Stimulated activated CD4-positive, alpha-beta T cell treated with anti-CD3 and anti-CD28 coated beads, Interleukin-12 subunit alpha, Interleukin-12 subunit beta, amount 100 ng/mL, for 48 hours (primary cell): ENCODE results near the gene RAVER1.
"Not testable (repeated sequence)": the region's sequence is repeated elsewhere in the genome, so short reads cannot be mapped to it uniquely, and the experiment has no call there.

Experiments used
- DNase-seq, 3 donors: peaks; one replicate each; pipeline ENCODE4 v3.0.0-alpha.2; 2020; ENCODE audit warnings: low read depth in 2 of 3, low spot score in 1 of 3

The RAVER1 gene

DNA sequence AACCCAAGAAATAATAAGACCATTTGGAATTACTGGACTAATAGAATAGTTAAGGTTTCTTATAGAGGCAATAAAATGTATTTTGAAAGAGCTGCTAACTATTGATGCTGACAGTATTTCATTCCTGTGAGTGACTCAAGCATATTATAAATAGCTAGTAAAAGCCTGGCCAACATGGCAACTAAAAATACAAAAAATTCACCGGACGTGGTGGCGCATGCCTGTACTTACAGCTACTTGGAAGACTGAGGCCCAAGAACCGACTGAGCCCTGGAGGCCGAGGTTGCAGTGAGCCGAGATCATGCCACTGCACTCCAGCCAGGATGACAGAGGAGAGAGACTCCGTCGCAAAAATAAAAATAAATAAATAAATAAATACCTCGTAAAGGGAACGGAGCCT lies 11.5 kb upstream of the RAVER1 start:
- DNase-seq, result no peak

DNA sequence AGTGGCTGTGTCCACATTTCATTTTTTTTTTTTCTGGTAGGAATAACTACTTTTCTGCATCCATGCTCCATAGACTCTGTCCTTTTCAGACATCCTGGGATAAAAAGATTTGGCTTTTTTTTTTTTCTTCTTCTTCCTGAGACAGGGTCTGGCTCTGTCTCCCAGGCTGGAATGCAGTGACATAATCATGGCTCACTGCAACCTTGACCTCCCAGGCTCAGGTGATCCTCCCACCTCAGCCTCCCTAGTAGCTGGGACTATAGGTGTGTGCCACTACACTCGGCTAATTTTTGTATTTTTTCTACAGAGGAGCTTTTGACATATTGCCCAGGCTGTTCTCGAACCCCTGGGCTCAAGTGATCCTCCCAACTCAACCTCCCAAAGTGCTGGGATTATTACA lies 10.2 kb upstream of the RAVER1 start:
- no peak for DNase-seq

DNA sequence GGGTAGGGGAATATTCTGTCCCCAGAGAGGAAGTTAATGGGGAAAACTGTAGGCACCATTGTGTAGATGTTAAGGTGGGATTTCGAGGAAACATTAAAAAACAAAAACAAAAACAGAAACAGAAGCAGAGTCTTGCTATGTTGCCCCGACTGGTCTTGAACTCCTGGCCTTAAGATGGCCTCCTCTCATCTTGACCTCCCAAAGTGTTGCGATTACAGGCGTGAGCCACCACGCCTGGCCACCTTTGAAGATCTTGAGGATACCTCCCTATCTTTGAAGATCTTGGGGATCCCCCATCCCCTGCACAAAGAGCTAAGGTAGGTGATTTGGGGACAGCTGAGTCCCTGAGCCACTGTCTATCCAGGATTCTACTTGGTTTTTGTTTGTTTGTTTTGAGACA lies 6.6 kb upstream of the RAVER1 start:
- DNase-seq, result no peak

DNA sequence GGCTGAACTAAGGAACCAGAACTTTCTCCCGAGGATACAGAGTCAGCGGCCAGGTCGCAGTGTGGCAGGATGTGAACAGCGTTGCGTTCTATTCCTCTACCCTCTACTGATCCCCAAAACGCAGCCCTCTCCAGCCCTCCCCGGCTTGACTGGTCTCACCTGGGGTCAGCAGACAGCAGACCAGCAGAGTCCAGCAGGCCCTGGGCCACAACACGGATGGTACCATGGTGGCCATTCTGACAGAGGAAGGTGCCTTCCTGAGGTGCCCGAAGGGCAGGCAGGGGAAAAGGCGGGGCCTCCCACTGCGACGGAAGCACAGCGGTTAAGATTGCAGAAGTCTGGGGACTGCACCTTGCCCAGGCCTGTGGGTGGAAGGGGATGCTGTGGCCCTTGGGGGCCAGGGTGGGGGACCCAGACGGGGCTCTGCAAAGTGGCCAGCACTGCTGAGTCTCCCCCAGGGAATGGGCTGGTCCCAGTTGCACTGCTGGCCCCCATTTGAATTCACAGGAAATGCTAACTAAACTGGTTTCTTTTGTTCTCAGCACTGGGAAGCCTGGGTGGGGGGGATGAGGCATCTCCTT lies 6.1 kb upstream of the RAVER1 start, which contains the start of gene ICAM3:
TSS of gene ICAM3 (minus strand) at position 245 of the 581 bp plus-strand sequence. CDS start at position 235, 10 bp downstream.
- peak; percentile 48 to 65 (median 60) for DNase-seq

DNA sequence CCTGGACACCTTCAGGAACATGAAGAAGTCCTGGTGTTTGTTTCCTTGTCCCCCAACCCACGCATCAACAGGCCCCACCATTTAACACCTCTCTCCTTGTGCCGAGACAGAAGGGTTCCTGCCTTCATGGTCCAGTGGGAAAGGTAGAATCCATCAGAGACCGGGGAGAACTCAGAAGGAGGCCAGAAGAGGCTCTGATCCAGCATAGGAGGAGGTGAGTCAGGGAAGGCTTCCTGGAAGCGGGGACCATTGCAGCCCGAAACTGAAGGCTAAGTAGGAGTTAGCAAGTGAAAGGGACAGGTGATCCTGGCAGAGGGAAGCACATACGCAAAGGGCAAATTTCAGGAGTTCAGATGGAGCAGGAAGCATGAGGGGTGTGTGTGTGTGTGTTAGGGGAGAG lies 5.6 kb upstream of the RAVER1 start:
- no peak for DNase-seq

DNA sequence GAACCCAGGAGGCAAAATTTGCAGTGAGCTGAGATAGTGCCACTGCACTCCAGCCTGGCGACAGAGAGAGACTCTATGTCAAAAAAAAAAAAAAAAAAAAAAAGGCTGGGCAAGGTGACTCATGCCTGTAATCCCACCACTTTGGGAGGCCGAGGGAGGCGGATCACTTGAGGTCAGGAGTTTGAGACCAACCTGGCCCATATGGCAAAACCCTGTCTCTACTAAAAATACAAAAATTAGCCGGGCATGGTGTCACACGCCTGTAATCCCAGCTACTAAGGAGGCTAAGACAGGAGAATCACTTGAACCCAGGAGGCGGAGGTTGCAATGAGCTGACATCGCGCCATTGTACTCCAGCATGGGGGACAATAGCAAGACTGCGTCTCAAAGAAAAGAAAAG lies 3.4 kb upstream of the RAVER1 start:
- DNase-seq, result not testable (repeated sequence)

DNA sequence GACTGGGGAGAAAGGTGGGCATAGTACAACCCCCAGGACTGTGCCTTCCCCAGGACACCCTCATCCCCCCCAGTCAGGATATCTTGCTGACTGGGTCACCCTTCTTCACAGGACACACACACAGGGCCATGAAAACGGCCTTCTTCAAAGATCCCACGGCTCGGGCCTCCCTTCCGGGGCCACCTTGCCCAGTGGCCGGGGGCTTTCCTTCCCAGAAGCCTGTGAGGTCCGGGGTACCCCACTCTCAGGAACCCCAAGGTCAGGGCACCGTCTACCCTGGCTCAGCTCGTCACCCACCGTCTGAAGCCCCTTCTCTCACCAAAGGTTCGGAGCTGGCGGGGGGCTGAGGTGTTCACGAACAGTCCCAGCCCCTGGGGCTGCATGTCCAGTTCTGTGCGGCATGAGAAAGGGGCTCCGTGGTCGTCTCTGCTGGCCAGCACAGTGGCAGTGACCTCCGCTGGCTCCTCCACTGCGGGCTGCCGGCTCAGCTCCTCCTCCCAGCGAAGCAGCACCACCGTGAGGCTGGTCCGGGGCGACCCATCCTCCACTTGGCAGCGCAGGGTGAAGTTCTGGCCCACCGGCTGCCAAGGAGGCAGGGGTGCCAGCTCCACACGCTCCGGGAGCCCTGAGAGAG lies 2.1 kb upstream of the RAVER1 start:
- DNase-seq, result no peak

DNA sequence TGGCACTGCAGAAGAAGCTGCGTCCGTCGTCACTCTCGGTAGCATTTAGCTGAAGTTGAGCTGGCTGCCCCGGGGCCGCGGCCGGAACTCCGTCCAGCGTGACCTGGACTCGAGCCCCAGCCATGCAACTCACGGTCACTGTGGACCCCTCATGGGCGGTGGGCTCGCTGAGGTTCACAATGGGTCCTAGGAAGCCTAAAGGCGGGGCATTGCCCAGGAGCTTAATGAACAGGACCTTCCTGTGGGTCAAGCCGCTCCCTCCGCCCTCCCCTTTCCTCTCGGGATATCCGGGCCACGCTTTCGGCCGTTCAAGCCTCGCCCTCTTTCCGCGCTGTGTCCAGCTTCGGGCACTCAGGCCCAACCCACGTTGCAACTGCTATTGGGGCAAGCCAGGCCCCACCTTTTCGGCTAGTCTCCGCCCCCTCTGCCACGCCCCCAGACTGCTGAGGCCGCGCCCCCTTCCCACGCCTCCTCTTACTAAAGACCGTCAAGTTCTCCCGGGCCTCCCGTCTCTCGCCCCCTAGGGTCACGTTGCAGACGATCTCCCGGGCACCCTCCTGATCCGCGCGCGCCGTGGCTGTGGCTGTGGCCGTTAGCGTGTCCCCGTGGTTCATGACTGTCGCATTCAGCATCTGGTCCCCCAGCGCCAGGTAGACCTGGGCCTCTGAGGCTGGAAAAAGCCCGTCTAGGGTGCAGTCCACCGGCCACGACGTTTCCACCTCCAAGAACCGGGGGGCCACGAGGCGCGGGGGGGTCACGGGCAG lies 1.4 kb upstream of the RAVER1 start:
- peak; percentile 51 to 58 (median 56) for DNase-seq

DNA sequence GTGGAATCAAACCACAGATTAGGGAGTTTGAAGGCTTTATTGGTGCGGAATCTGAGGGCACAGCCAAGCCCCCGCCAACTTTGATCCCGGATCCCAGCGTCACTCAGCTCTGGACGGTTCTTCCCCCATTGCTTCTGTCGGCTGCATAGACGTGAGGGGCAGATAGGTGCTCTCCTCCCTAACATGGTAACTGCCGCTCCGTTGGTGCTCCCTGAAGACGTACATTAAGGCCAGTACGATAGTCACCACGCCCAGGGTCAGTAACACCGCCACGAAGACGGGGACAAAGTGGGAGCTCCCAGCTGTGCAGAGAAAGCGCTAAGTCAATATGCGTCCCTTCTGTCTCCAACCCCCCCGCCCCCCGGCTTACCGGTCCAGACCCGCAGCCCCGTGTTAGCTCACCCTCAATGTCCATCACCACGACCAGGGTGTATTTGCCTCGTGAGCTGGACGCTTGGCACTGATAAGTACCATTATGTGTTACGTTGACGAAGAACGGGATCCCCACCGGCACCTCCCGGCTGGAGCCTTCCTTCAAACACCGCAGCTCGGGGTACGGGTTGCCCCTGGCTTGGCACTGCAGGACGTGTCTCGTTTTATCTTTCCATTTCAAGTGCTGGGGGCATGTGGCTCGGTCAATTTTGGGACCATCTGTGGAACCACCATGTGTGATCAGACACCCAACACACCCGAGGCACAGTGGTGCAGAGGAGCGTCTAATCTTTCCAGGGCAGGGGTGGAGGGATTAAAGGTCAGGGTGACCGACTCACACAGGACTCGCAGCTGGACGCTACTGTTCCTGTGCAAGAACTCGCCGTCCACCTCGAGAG lies 644 bp upstream of the RAVER1 start:
- no peak for DNase-seq

DNA sequence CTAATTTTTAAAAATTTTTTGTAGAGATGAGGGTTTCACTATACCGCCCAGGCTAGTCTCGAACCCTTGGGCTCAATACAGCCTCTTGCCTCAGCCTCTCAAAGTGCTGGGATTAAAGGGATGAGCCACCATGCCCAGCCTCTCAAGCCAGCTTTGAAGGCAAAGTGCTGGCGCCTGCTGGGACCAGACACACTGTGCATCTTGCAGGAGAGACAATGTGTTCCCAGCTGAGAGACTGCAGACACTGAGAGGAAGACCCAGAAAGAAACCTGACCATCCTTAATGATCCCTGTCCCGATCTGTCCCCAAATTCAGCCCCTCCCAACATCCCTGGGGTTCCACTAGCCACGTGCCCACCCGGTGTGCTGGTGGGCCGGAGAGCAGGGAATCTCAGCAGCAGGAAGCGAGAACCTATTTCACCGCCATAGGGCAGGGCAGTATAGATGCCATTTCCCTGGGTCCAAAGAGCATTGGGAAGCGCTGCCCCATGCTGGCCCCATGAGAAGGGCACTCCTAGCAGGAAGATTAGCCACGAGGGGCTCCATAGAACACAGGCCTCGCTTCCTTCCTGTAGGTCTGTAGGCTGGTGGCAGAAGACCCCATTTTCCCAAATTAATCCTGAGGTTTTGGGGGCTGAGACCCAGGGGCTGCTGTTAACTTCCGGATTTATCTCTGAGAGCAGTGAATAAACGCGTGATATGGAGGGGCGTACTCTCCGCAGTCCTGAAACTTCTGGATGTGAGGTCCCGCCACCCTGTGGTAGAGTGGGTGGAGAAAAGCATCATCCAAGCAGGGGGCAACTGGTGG lies 968 bp downstream of the RAVER1 start:
- DNase-seq, result no peak

DNA sequence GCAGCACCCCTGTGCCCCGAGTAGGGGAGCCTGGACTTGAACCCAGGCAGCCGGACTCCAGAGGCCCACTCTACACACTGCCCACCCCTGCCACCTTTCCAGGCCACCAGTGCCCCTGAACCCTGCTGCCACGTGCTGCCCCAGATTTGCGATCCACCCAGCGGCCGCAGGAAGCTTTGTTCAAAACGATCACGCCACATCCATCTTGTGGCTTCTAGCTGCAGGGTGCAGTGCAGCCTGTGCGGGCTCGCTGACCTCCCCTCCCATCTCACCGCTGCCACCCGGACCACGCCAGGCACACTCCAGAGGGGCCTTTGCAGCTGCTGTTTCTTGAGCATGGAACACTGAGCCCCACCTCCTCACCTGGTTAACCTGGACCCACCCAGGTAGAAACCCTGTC lies 3.8 kb downstream of the RAVER1 start:
- DNase-seq, result no peak

DNA sequence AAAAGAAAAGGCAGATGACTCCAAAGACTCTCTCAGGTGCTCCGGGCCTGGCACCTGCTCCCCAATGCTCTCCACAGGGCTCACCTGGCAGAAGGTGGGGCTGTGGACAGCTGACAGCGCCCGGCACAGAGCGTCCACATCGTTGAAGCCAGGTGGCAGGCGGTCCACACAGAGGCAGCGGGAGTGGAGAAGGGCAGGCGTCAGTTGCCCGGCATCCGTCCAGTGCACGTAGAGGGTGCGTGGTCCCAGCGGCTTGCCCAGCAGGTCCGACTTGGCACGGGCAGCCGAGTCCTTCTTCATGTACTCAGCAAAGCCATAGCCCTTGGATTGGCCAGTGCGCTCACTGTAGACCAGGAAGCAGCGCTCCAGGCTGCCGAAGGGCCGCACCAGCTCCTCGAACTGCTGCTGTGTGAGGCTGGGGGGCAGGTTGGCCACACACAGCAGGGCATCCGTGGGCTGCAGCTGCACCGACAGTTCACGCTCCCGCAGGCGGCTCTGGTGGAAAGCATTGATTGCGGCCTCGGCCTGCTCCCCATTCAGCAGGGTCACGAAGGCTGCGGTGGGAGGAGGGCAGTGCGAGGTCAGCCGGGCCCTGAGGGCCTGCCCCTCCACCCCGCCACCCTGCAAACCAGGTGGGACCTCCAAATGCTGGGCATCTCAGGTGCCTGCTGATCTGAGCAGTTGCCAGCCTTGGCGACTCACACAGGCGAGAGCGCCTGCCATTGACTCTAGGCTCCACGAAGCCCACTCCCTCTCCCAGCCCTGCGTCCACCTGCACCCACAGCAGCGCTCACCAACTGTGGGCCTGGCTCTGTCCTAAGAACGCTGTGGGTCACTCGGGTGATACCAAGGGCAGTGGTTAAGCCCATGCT lies 4.5 kb downstream of the RAVER1 start:
- DNase-seq, result no peak

DNA sequence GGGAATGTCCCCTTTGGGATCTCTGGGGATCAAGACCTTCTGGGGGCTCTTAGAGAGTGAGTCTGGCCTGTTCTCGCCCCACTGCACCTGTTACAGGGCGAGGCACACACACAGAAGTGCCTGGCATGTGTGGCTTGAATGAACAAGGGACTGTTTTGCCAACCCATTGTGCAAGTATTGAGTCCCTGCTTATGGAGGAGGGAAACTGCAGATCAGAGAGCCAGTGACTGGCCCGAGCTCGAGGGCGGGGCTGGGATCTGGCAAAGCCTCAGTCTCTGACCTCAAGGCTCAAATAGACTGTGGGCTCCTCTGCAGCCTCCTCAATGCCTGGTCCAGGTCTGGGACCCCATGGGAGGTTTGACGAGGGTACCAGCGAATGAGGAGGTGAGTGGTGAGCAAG lies 5.5 kb downstream of the RAVER1 start:
- no peak for DNase-seq

DNA sequence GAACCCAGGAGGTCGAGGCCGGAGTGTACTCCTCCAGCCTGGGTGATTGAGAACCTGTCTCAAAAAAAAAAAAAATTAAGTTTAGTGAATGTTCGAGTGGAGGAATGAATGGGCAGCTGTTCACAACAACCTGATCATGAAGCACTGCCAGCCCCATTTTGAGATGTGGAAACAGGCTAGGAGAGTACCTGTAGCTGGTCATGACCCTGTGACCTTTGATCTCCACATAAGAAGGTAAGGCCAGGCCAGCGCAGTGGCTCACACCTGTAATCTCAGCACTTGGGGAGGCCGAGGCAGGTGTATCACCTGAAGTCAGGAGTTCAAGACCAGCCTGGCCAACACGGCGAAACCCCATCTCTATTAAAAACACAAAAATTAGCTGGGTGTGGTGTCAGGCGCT lies 7.6 kb downstream of the RAVER1 start:
- DNase-seq, result no peak

DNA sequence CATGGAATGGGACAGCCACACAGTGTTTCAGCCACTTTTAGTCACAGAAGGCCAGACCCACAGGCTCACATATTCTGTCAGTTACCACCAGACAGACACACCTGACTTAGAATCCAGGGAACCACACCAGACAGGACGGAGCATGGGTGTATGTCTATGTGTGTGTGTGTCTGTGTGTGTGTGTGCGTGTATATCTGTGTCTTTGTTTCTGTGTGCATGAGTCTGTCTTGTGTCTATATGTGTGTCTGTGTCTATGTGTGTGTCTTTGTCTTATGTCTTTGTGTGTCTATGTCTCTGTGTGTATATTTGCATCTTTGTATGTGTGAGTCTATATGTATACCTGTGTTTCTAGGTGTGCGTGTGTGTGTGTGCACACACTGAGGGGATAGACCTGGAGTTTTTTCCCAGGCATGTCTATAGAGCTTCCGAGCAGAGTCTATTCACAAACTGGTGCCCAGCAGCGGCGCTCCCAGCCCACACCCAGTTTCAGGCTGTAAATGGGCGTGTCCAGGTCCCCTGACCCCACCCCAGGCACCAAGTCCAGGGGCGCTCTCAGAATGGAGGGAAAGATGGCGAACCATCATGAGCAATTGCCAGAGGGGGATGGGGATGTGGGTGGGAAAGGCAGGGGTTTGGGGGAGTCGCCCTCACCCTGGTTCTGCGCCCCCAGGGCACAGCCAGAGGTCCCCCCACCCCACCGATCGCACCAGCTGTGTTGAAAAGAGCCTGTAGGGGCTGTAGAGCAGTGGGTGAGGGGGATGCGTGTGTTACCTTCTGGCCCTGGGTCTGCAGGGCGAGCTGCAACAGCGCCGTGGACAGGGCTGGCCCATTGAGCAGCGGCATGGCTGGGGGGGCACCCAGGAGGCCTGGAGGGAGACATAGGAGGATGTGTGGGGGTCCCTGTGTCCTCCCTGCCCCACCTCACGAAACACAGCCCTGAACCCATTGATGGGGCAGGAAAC lies 11.2 kb downstream of the RAVER1 start:
- DNase-seq, result no peak

DNA sequence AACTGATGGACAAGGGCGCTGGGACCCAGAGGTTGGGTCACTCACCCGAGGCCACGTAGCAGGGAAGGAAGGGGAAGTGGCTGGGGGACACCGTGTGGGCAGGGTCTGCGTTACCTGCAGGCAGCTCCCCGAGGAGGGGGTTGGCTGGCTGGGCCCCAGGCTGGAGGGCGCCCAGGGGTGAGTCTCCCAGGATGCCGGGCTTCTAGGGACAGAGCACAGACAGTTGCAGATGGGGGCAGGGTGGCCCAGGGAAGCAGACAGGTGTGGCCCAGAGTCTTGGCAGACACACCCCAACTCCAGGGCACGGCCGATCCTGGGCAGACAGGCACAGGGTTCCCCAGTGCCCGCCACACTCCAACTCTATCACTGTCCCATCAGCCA lies 11.9 kb downstream of the RAVER1 start:
- DNase-seq, result no peak

DNA sequence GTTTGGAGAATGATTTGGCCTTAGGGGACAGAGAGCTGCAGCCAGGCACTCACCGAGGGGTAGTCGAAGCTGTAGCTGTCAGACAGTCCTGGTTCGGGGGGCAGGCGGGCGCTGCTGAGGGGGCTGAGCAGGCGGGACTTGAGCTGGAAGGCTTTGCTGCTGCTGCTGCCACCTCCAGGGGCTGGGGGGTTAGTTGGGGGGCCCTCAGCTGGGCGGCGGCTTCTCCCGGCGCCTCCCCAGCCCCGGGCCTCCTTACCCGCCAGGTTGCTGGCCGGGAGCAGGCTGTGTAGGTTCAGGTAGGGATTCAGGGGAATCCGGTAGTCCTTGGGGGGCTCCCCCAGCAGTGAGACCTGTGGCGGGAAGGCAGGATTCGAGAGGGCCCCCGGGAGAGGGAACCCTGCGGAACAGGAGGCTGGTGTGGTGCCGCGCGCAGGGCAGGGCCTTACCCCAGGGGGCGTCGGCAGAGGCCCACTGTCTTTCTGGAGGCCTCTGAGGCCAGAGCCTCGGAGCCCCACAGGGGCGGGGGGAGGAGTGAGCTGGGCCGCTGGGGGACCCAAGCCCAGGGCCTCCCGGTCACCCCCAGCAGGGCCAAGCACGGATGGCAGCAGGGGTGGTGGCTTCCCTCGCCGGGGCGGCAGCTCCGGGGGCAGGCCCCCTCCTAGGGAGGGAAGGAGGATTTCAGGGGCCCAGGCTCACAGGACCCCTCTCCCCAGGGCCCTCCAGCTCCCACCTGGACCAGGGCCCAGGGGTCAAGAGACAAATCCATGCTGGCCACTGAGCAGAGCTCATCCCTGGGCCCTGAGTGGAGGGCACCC lies 12.5 kb downstream of the RAVER1 start:
- no peak for DNase-seq
